Choroid plexus epithelial cell (primary cell): ENCODE measurements around the gene ZHX3.
A peak's percentile ranks its signal among the peaks of the same experiment; 100 is the strongest.

Source experiments
- DNase-seq: peaks from one replicate; pipeline ENCODE4 v3.0.0-alpha.2; 2010; ENCODE audit warnings: low read depth
- H3K4me3 ChIP-seq: 2 replicates; pipeline ENCODE4 v1.5.1; 2011; ENCODE audit warnings: low read depth, mild to moderate bottlenecking, control low read depth, low read length, moderate library complexity
- TF ChIP-seq, protein P1 (sequence below): conservative IDR thresholded peaks from 2 replicates; pipeline ENCODE4 v1.5.1; 2011; ENCODE audit warnings: low read depth, mild to moderate bottlenecking, control low read depth, inconsistent platforms, low read length, moderate library complexity

The ZHX3 gene

GRCh38 chr20:41175727-41176330, 141.7 kb downstream of the ZHX3 start:
- TF ChIP-seq, protein P1, sequence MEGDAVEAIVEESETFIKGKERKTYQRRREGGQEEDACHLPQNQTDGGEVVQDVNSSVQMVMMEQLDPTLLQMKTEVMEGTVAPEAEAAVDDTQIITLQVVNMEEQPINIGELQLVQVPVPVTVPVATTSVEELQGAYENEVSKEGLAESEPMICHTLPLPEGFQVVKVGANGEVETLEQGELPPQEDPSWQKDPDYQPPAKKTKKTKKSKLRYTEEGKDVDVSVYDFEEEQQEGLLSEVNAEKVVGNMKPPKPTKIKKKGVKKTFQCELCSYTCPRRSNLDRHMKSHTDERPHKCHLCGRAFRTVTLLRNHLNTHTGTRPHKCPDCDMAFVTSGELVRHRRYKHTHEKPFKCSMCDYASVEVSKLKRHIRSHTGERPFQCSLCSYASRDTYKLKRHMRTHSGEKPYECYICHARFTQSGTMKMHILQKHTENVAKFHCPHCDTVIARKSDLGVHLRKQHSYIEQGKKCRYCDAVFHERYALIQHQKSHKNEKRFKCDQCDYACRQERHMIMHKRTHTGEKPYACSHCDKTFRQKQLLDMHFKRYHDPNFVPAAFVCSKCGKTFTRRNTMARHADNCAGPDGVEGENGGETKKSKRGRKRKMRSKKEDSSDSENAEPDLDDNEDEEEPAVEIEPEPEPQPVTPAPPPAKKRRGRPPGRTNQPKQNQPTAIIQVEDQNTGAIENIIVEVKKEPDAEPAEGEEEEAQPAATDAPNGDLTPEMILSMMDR, result no peak
- H3K4me3 ChIP-seq, result no peak overlapping the region
- no peak for DNase-seq

GRCh38 chr20:41175201-41175651, 142.3 kb downstream of the ZHX3 start:
- DNase-seq, result no peak
- H3K4me3 ChIP-seq, result no peak overlapping the region
- TF ChIP-seq, protein P1, result no peak

- no peak overlapping the region for H3K4me3 ChIP-seq
- TF ChIP-seq, protein P1, result no peak
- DNase-seq, result peak; percentile 38
Observed at GRCh38 chr20:41174782-41175181, 142.7 kb downstream of the ZHX3 start.

DNA sequence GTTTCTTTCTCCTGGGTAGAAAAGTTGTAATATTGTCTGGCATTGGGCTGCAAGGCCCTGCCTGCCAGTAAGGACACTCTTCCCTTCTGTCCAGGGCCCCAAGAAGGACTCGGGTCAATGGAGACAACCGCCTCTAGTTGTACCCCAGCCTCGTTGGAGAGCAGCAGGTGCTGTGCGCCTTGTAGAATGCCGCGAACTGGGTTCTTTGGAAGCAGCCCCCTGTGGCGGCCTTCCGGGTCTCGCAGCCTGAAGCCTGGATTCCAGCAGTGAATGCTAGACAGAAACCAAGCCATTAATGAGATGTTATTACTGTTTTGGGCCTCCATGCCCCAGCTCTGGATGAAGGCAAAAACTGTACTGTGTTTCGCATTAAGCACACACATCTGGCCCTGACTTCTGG, 143.2 kb downstream of the ZHX3 start:
- TF ChIP-seq, protein P1, result no peak
- DNase-seq, result no peak
- H3K4me3 ChIP-seq, result no peak overlapping the region

GRCh38 chr20:41173791-41174341, 143.7 kb downstream of the ZHX3 start:
- DNase-seq, result no peak
- TF ChIP-seq, protein P1, result no peak
- no peak overlapping the region for H3K4me3 ChIP-seq

GRCh38 chr20:41173161-41173721, 144.3 kb downstream of the ZHX3 start:
- TF ChIP-seq, protein P1, result peak; percentile 98
- H3K4me3 ChIP-seq, result no peak overlapping the region
- peak; percentile 74 for DNase-seq
